Vagina (tissue), 2 donors: ENCODE results near the gene CTDSPL.

Source experiments
- CTCF ChIP-seq, 3 experiments: fragments of 450-650 bp in 2 of 3; fragments of 200-600 bp in 1 of 3; sonication (generic) in 1 of 3; IDR thresholded peaks; one replicate each; pipeline ENCODE4 v1.5.1; 2017 to 2019; ENCODE audit warnings: antibody characterized with exemption in 3 of 3, mild to moderate bottlenecking in 2 of 3, moderate library complexity in 2 of 3
- POLR2A ChIP-seq, 2 donors: fragments of 450-650 bp; IDR thresholded peaks; one replicate each; pipeline ENCODE4 v1.6.1; 2017; ENCODE audit warnings: antibody characterized with exemption in 2 of 2, mild to moderate bottlenecking in 2 of 2, moderate library complexity in 2 of 2
- POLR2AphosphoS5 ChIP-seq, 2 donors: sonication (generic); formaldehyde crosslinking; IDR thresholded peaks; one replicate each; pipeline ENCODE4 v1.9.0; 2017; ENCODE audit warnings: antibody characterized with exemption in 2 of 2, mild to moderate bottlenecking in 2 of 2, low read depth in 1 of 2; ENCODE audit not compliant: insufficient read depth in 1 of 2

DNA sequence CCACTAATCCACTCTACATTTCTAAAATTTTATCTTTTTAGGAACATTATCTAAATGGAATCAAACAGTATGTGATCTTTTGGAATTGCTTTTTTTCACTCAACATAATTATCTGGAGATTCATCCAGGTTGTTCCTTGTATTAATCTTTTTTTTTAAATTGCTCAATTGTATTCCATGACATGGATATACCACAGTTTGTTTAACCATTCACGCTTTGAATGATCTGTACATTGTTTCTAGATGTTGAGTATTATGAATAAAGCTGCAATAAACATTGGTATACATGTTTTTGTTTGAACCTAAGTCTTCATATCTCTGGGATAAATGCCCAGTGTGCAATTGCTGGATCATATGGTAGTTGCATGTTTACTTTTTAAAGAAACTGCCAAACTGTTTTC is 5.5 kb downstream of the CTDSPL start:
- TF ChIP-seq POLR2A (IDR thresholded peaks at IDR 0.05) (no peak), CTCF (IDR thresholded peaks at IDR 0.05) (no peak), POLR2AphosphoS5 (IDR thresholded peaks at IDR 0.05; ENCODE audit: insufficient read depth in 1 of 2, low read depth in 1 of 2) (no peak)
